ENCODE results near the gene PTCD2.

GRCh38 chr5:72324189-72324825 is 4.1 kb downstream of the PTCD2 start:
- TF ChIP-seq POLR2A (IDR thresholded peaks at IDR 0.05) (no peak), CTCF (IDR thresholded peaks at IDR 0.05) (no peak)

All from tibial nerve (tissue), 3 donors.